HepG2 (cell line): Measurements from ENCODE around the gene PNKD.

Experiments used
- ARNT ChIP-seq: fragments of 450-650 bp; IDR thresholded peaks from 2 replicates; pipeline ENCODE4 v1.6.1; 2017
- CTCF ChIP-seq: sonication (generic); formaldehyde crosslinking; IDR thresholded peaks from 2 replicates; pipeline ENCODE4 v1.5.0; 2020; ENCODE audit warnings: mild to moderate bottlenecking, missing genetic modification reagents, moderate library complexity
- EZH2 ChIP-seq: conservative IDR thresholded peaks from 2 replicates; pipeline ENCODE4 v1.6.1; 2012; ENCODE audit warnings: mild to moderate bottlenecking, low read depth, low read length, moderate library complexity
- HMGXB4 ChIP-seq, 2 experiments: sonication (generic) in 1 of 2; formaldehyde crosslinking in 1 of 2; IDR thresholded peaks; 2 replicates each; pipeline versions ENCODE4 v1.4.0 to v1.6.1; 2018 to 2020; ENCODE audit warnings: missing genetic modification reagents in 2 of 2, borderline replicate concordance in 1 of 2, low read depth in 1 of 2, mild to moderate bottlenecking in 1 of 2, missing biosample characterization in 1 of 2
- KDM5A ChIP-seq: fragments of 200-600 bp; sonication (generic); IDR thresholded peaks from 2 replicates; pipeline ENCODE4 v1.7.0; 2018; ENCODE audit warnings: antibody characterized with exemption, mild to moderate bottlenecking, low read length, borderline replicate concordance
- MAZ ChIP-seq, 2 experiments: sonication (generic) in 1 of 2; formaldehyde crosslinking in 1 of 2; IDR thresholded peaks; 2 replicates each; pipeline versions ENCODE4 v1.5.0 to v1.6.1; 2012 to 2020; ENCODE audit warnings: low read depth in 2 of 2, mild to moderate bottlenecking in 2 of 2, borderline replicate concordance in 1 of 2, improper control_type of control experiment in 1 of 2, low read length in 1 of 2, missing genetic modification reagents in 1 of 2, moderate library complexity in 1 of 2
- PAXIP1 ChIP-seq: sonication (generic); formaldehyde crosslinking; conservative IDR thresholded peaks from 2 replicates; pipeline ENCODE4 v1.4.0; 2020; ENCODE audit warnings: mild to moderate bottlenecking, missing genetic modification reagents, moderate library complexity
- POLR2A ChIP-seq, 2 experiments: IDR thresholded peaks; 2 replicates each; pipeline ENCODE4 v1.6.1; 2011; ENCODE audit warnings: low read depth in 2 of 2, low read length in 2 of 2, mild to moderate bottlenecking in 1 of 2, moderate library complexity in 1 of 2; ENCODE audit not compliant: insufficient read depth in 1 of 2
- POLR2AphosphoS5 ChIP-seq: IDR thresholded peaks from 2 replicates; pipeline ENCODE4 v1.6.1; 2012; ENCODE audit warnings: low read depth, low read length
- RAD21 ChIP-seq: fragments of 450-650 bp; formaldehyde crosslinking; IDR thresholded peaks from 2 replicates; pipeline ENCODE4 v1.5.0; 2020; ENCODE audit warnings: mild to moderate bottlenecking
- SRSF1 ChIP-seq: fragments of 200-400 bp; formaldehyde crosslinking; optimal IDR thresholded peaks from 2 replicates; pipeline ENCODE3; 2017; ENCODE audit warnings: mild to moderate bottlenecking, low read depth, low read length, moderate library complexity
- TCF7L2 ChIP-seq: IDR thresholded peaks from 2 replicates; pipeline ENCODE4 v1.6.1; 2011; ENCODE audit warnings: mild to moderate bottlenecking, low read depth, low read length, moderate library complexity
- ZBTB34 ChIP-seq: sonication (generic); formaldehyde crosslinking; IDR thresholded peaks from 2 replicates; pipeline ENCODE4 v1.8.0; 2022; ENCODE audit warnings: mild to moderate bottlenecking, missing genetic modification reagents

- TF ChIP-seq SRSF1 (no peak), MAZ (IDR thresholded peaks at IDR 0.05; ENCODE audit: borderline replicate concordance, low read depth, low read length) (no peak), MAZ (CRISPR knock-in tag; IDR thresholded peaks at IDR 0.05; ENCODE audit: low read depth) (no peak), ARNT (no peak), CTCF (CRISPR knock-in tag) (no peak), EZH2 (no peak), RAD21 (CRISPR knock-in tag) (no peak), POLR2AphosphoS5 (no peak), PAXIP1 (no peak), POLR2A (IDR thresholded peaks at IDR 0.05; ENCODE audit: insufficient read depth in 1 of 2, low read depth in 2 of 2, low read length in 2 of 2) (no peak), TCF7L2 (no peak), KDM5A (no peak), HMGXB4 (CRISPR knock-in tag; IDR thresholded peaks at IDR 0.05; ENCODE audit: borderline replicate concordance in 1 of 2, low read depth in 1 of 2) (no peak), ZBTB34 (CRISPR knock-in tag) (no peak)
These were observed 10.2 kb upstream of the PNKD start for GRCh38 chr2:218260166-218260565.
